ENCODE measurements around the gene ZCCHC3.
A peak's percentile ranks its signal among the peaks of the same experiment; 100 is the strongest.

ZCCHC3 gene

DNA sequence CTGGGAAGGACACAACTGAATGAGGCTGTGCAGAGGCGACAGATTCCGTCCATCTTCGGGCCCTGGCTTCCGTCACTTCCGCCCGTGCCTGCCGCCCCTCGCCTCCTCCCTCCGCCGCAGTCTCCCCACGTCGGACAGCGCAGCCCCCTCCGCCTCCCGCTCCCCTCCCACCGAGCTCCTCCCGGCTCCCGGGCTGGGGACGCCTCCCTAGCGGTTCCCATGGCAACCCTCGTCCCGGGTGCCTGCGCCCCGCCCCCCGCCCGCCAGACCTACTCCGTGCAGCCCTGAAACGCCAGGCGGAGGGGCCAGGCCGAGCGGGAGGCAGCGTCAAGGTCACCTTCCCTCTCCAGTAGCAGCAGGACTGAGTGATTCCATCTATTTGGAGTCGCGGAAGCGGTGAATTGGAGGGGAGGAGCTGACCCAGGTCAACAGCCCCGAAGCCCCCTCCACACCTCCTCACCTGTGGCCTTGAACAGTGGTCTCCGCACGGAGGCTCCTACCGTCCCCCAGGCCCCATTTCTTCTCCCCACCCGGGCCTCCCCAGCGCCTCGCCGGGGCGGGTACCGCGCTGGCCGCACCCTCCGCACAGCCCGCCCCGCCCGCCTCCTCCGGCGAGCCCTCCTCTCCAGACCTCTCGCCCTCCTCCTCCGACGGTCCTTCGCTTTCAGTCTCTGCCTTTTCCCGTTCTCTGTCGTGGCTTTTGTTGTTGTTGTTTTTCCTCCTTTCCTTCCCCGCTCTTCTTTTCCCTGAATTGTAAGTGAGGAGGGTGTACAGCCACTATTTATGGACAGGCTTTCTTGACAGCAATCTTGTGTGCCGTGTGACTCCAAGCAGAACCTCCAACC, 50.5 kb downstream of the ZCCHC3 start:
- peak; percentile 75 to 82 for DNase-seq

DNA sequence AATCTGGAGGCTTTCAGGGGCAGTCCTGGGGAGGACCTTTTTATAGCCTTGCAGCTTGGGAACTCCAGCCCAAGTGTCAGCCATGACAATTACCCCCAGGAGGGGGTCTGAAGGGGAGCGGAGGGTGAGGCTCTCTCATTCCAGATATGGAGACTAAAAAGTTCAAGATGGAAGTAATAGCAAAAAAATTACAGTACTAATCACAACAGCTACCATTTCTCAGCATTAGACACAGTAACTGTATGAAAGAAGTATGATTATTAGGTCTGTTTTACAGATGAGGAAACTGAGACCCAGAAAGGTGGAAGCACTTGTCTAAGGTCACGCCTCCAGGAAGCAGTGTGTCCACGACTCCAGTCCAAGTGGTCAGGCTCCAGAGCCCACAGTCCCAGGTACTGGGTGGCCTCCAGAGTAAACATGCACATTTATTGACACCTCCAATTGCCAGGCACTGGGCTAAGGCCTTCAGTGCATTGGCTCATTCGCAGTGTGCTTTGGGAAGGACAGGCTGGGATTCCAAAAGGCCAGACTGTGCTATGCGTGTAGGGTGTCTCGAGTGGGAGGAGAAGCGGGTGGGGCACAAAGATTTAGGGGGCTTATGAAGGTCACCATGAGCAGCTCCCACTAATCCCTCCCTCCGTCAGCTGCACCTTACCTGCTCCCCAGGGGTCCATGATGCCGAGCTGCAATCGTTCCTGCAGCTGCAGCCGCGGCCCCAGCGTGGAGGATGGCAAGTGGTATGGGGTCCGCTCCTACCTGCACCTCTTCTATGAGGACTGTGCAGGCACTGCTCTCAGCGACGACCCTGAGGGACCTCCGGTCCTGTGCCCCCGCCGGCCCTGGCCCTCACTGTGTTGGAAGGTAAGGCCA, 51.8 kb downstream of the ZCCHC3 start:
- DNase-seq: no peak
